HG03565 (cell line): ENCODE data around the gene RAPGEF6.
"Not testable (repeated sequence)": the region's sequence is repeated elsewhere in the genome, so short reads cannot be mapped to it uniquely, and the experiment has no call there.

Source experiments
- ATAC-seq: cut with Tn5 transposase; IDR thresholded peaks from one replicate; pipeline ENCODE4 v1.9.1; 2021; ENCODE audit warnings: mild to moderate bottlenecking, moderate library complexity; ENCODE audit not compliant: unreplicated experiment

The RAPGEF6 gene

GRCh38 chr5:131505237-131505908 lies 129.7 kb downstream of the RAPGEF6 start:
- no peak for ATAC-seq

DNA sequence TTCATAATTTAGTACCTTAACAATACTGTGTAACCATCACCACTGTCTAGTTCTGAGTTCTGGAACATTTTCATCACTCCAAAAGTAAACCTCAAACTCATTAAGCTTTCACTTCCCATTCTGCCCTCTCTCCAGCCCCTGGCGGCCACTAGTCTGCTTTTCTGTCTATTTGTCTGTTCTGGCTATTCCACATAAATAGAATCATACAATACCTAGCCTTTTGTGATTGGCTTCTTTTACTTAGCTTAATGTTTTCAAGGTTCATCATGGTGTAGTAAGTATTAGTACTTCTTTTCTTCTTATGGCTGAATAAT lies 138.7 kb downstream of the RAPGEF6 start:
- peak; percentile 93 for ATAC-seq

- ATAC-seq, result no peak
These were observed 139.3 kb downstream of the RAPGEF6 start for GRCh38 chr5:131495536-131496399.

DNA sequence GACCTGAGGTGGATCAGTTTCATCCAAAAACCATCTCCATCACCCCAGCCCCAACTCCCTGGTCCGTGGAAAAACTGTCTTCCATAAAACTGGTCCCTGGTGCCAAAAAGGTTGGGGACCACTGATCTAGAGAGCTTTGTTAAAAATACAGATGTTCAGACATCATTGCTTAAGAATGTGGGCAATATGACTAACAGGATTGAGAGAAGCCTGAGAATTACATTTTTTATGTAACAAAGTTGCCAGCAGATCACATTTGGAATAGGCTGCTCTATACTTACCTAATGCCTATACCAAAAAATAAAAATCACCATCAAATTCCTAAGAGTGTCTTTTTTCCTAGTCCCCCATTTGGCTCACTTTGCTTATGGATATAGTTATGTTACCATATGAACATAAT lies 143.3 kb downstream of the RAPGEF6 start:
- ATAC-seq, result no peak

- ATAC-seq, result peak; percentile 90
These were observed 146.6 kb downstream of the RAPGEF6 start for GRCh38 chr5:131488463-131488862.

GRCh38 chr5:131487371-131487770 lies 147.7 kb downstream of the RAPGEF6 start:
- not testable (repeated sequence) for ATAC-seq

DNA sequence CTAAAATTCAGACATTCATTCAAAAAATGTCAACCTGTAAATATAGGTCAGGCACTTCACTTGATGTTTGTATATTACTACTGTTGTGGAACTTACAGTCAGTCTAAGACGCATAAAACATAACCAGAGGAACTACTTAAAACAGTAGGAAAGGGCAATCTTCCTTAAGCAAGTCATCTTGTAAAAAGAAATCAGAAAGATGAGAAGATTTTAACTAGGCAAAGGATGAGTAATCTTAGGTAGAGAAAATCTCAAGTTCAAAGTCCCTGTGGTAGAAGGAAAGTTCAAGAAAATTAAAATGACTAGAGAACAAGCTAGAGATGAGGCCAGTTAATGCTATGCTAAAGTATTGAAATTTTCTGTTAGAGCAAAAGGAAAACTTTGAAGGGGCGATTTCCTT lies 152.4 kb downstream of the RAPGEF6 start:
- no peak for ATAC-seq

DNA sequence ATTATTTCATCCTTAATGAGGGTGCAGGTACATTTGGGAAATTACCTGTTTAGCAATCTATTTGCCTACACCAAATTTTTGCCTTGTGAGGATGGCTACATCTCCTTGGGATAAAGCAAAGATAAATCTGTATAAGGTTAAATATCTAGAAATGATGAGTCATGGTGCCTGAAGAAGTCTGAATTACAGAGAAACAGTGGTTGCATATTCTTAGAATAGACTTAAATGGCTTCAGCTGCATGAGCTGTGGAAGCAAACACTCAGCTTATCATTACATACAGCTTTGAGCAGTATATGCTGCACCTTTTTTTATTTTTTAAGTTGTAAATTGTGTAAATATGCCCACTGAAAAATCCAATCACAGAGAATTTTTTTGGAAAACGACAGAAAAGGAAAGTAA lies 153.5 kb downstream of the RAPGEF6 start:
- ATAC-seq, result no peak

DNA sequence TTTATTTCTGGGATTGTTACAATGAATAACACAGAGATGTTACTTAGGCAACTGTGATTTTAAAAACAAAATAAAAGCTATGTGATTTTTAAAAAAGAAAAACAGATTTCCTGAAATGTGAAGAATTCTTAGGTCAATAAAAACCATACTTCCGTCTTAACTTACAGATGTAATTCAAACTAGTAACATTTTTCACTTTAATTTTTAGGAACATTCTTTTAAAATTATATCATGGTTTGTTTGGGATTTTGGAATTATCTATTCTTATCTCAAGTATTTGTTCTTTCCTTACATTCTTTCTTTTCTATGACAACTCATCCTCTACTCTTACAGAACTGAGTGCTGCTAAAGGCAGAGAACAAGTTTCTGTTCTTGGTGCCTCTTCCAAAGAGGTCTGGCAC lies 159.5 kb downstream of the RAPGEF6 start:
- no peak for ATAC-seq

DNA sequence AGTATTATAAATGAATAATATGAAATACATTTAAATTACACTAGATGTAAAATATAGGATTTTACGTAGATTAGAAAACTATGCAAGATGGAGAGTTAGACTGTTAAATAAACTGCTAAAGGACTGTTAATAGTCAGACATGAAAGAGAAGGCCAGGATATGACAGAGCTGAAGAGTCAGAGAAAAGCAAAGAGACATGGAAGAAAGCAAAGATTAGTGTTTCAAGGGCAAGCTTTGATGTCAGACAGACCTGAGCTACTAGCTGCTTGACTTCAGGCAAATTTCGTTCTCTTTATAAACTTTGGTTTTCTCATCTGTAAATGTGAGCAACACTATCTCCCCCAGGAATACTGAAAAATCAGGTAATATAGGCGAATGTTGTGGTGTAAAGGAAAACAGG lies 161.3 kb downstream of the RAPGEF6 start:
- ATAC-seq, result no peak

DNA sequence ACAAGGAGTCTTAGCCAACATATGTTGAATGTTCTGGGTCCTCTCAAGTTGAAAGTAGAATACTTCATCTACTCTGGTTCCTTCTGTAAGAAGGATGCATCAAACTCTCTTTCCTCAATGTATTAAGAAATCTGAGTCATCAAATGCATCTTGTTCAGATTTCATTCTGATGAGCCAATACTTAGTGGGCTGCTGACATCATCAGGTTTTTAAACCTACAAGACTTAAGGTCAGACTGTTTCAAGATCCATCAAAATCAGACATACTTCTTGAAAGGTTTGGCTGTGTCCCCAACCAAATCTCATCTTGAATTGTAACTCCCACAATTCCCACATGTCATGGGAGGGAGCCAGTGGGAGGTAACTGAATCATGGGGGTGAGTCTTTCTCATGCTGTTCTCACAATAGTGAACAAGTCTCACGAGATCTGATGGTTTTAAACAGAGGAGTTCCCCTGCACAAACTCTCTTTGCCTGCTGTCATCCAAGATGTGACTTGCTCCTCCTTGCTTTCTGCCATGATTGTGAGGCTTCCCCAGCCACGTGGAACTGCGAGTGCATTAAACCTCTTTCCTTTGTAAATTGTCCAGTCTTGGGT lies 168.8 kb downstream of the RAPGEF6 start:
- no peak for ATAC-seq

DNA sequence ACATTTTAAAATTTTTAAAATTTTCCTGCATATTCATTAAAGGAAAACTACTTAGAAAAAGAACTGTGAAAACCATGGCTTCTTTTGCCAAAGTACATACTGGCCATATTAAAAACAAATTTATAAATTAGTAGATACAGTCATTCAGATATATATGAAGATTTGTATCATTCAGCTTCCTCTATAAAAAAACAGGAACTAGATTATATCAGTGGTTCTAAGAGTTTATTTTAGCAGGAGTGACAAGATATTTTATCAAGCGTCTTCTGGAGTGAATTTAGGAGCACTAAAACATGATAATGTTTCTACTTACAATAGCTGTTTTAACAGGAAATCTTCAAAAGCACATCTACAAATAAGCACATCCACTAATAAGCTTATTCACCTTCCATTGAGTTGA lies 171.4 kb downstream of the RAPGEF6 start:
- no peak for ATAC-seq

DNA sequence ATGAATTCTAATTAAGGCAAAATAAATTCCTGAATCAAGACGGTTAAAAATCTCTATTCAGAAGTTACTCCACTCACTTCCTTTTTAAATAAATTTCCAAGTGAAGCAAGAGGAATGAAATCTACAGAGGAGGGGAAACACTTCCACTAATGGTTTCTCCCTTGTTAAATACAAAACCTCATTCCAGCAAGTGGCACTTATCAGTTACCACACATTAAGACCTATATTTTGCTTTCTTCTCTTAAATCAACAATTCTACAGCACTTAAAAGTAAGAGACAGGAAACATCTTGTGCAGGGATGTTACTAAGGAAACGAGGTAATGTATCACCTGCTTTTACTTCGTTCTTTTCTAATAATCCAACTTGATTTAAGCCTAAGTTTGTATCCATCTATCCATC lies 172.6 kb downstream of the RAPGEF6 start:
- ATAC-seq, result no peak

DNA sequence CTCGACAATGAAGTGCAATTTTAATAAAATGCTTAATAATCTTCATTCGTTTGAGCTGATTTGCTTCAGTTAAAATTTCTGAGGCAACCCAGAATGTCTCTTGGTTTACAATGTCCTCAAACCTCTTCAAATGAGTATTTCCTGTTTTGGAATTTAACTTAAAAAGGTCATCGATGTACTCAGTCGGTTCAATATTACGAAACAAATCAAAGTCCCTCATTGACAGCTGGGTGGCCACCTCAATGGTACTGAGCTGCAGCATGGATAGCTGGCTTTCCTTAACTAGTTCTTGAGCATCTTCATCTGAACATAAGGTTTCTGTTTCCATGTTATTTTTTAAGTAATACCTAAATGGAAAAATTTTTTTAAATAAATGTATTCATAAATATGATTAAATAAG lies 173.3 kb downstream of the RAPGEF6 start:
- no peak for ATAC-seq

DNA sequence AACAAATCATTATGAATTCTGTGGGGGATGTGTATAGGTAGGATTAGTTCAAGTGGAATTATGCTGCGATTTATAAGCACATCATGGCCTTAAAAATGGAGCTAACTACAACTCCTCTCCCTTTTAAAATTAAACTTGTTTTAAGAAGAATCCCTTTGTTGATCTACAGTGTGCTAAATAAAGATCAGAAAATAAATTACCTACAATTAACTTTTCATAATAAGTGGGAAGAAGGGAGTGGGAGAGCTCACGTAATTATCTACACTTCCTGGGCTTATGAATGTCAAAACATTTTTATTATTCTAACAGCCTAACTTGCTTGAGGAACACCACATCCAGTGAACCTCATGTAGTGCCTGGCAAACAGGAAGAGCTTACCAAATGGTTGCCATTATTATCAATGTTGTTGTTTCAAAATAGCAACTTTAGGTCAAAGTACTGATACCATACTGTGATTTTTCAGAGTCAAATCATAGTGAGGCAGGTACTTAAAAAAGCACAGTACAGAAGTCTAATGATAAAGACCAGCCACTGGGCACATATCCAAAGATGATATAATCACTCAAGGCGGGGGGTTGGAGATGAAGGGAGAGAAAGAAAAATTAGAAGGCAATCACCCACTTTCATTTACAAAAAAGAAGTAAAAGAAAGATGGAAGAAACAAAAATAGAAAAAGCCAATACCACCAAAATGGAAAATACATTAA lies 174.0 kb downstream of the RAPGEF6 start:
- no peak for ATAC-seq

GRCh38 chr5:131460133-131460532 lies 174.9 kb downstream of the RAPGEF6 start:
- no peak for ATAC-seq

GRCh38 chr5:131459216-131459615 lies 175.8 kb downstream of the RAPGEF6 start:
- ATAC-seq, result no peak

DNA sequence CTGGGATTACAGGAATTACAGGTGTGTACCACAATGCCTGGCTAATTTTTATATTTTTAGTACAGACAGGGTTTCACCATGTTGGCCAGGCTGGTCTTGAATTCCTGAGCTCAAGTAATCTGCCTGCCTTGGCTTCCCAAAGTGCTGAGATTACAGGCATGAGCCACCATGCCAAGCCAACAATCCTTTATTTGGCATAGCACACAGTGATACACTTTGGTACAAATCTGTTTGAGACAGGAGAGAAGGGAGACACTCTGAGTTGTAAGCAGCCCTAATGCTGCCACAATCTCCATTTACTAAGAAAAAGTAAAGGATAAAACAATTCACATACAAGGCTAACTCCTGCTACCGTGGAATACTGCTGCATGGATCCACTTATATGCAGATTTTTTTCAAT lies 177.8 kb downstream of the RAPGEF6 start:
- ATAC-seq, result no peak

GRCh38 chr5:131450941-131451340 lies 184.1 kb downstream of the RAPGEF6 start:
- ATAC-seq, result no peak

- ATAC-seq, result no peak
These were observed 193.8 kb downstream of the RAPGEF6 start for GRCh38 chr5:131441184-131441583.

GRCh38 chr5:131436081-131436480 lies 198.9 kb downstream of the RAPGEF6 start:
- no peak for ATAC-seq

- no peak for ATAC-seq
These were observed 201.9 kb downstream of the RAPGEF6 start for GRCh38 chr5:131433109-131433508.
